ENCODE data around the gene OR51G2.

OR51G2 gene

DNA sequence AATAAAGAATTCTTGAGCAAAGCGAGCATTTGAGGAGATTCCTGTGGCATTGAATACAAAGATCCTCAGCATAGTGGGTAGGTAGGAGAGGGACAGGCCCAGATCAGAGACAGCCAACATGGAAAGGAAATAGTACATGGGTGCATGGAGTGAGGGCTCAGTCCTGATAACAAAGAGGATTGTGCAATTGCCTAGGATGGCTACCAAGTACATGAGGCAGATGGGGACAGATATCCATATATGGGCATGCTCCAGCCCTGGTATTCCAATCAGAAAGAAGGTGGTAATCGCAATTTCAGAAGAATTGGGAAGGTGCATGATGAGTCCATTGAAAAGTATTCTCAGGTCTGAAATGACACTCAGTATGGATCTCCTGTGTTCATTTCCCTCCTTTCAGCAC lies 28.9 kb downstream of the OR51G2 start:
- Mint-ChIP-seq H3K27me3 (no peaks in the 10 kb centered on the region), H3K4me1 (ENCODE audit: low read depth) (no peaks in the 10 kb centered on the region), H3K9me3 (no peaks in the 10 kb centered on the region), H3K36me3 (ENCODE audit: low read depth) (no peaks in the 10 kb centered on the region), H3K27ac (no peak overlapping the region), H3K4me3 (no peak overlapping the region)
- DNase-seq = no peak

- H3K9me3 Mint-ChIP-seq = no peaks in the 10 kb centered on the region
- H3K4me1 Mint-ChIP-seq (ENCODE audit: low read depth) = no peaks in the 10 kb centered on the region
- H3K27me3 Mint-ChIP-seq = no peaks in the 10 kb centered on the region
- no peak overlapping the region for H3K27ac Mint-ChIP-seq
- DNase-seq = no peak
- H3K4me3 Mint-ChIP-seq = no peak overlapping the region
- no peaks in the 10 kb centered on the region for H3K36me3 Mint-ChIP-seq (ENCODE audit: low read depth)
These were observed 31.6 kb downstream of the OR51G2 start for GRCh38 chr11:4887591-4887990.

GRCh38 chr11:4886186-4886585 lies 33.0 kb downstream of the OR51G2 start:
- no peak overlapping the region for H3K27ac Mint-ChIP-seq
- H3K27me3 Mint-ChIP-seq = no peaks in the 10 kb centered on the region
- H3K36me3 Mint-ChIP-seq (ENCODE audit: low read depth) = no peaks in the 10 kb centered on the region
- no peaks in the 10 kb centered on the region for H3K9me3 Mint-ChIP-seq
- H3K4me1 Mint-ChIP-seq (ENCODE audit: low read depth) = no peaks in the 10 kb centered on the region
- DNase-seq = no peak
- H3K4me3 Mint-ChIP-seq = no peak overlapping the region

DNA sequence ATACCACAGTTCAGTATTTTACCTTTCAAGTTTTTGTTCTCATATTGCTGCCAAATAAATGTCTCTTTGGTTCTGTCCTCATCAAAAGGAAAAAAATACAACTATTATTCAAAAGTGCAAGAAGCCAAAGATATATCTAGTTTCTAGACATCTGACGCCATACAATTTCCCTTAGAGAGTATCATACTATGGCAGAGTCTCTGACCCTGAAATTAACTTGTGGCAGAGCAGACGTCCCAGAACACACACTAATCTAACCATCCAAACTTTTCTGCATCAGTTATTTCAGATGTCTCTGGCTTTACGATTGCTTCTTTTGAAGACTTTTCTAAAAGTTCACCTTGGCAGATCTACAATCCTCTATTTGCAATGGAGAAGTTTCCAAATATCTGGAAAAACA lies 34.8 kb downstream of the OR51G2 start:
- no peak for DNase-seq
- H3K4me3 Mint-ChIP-seq = no peak overlapping the region
- no peaks in the 10 kb centered on the region for H3K9me3 Mint-ChIP-seq
- no peak overlapping the region for H3K27ac Mint-ChIP-seq
- H3K4me1 Mint-ChIP-seq (ENCODE audit: low read depth) = no peaks in the 10 kb centered on the region
- H3K27me3 Mint-ChIP-seq = no peaks in the 10 kb centered on the region
- no peaks in the 10 kb centered on the region for H3K36me3 Mint-ChIP-seq (ENCODE audit: low read depth)

- H3K4me1 Mint-ChIP-seq (ENCODE audit: low read depth) = no peaks in the 10 kb centered on the region
- H3K4me3 Mint-ChIP-seq = no peak overlapping the region
- H3K36me3 Mint-ChIP-seq (ENCODE audit: low read depth) = no peaks in the 10 kb centered on the region
- H3K27me3 Mint-ChIP-seq = no peaks in the 10 kb centered on the region
- no peak for DNase-seq
- no peaks in the 10 kb centered on the region for H3K9me3 Mint-ChIP-seq
- H3K27ac Mint-ChIP-seq = no peak overlapping the region
These were observed 36.6 kb downstream of the OR51G2 start for GRCh38 chr11:4882543-4882942.

DNA sequence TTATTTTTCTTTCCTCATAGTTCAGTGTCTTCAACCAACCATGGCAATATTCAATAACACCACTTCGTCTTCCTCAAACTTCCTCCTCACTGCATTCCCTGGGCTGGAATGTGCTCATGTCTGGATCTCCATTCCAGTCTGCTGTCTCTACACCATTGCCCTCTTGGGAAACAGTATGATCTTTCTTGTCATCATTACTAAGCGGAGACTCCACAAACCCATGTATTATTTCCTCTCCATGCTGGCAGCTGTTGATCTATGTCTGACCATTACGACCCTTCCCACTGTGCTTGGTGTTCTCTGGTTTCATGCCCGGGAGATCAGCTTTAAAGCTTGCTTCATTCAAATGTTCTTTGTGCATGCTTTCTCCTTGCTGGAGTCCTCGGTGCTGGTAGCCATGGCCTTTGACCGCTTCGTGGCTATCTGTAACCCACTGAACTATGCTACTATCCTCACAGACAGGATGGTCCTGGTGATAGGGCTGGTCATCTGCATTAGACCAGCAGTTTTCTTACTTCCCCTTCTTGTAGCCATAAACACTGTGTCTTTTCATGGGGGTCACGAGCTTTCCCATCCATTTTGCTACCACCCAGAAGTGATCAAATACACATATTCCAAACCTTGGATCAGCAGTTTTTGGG lies 37.2 kb downstream of the OR51G2 start, which contains the start of gene OR51T1:
TSS of gene OR51T1 (plus strand) at position 41 of the 641 bp plus-strand sequence. CDS start at position 41, 0 bp downstream.
- no peaks in the 10 kb centered on the region for H3K9me3 Mint-ChIP-seq
- H3K27ac Mint-ChIP-seq = no peak within 1 kb of the TSS
- DNase-seq = no peak
- no peaks in the 10 kb centered on the region for H3K4me1 Mint-ChIP-seq (ENCODE audit: low read depth)
- H3K27me3 Mint-ChIP-seq = no peaks in the 10 kb centered on the region
- no peaks in the 10 kb centered on the region for H3K36me3 Mint-ChIP-seq (ENCODE audit: low read depth)
- no peak within 1 kb of the TSS for H3K4me3 Mint-ChIP-seq

- Mint-ChIP-seq H3K4me3 (no peak overlapping the region), H3K4me1 (ENCODE audit: low read depth) (no peaks in the 10 kb centered on the region), H3K27ac (no peak overlapping the region), H3K36me3 (ENCODE audit: low read depth) (no peaks in the 10 kb centered on the region), H3K27me3 (no peaks in the 10 kb centered on the region), H3K9me3 (no peaks in the 10 kb centered on the region)
- no peak for DNase-seq
These were observed 38.0 kb downstream of the OR51G2 start for GRCh38 chr11:4881188-4881587.

DNA sequence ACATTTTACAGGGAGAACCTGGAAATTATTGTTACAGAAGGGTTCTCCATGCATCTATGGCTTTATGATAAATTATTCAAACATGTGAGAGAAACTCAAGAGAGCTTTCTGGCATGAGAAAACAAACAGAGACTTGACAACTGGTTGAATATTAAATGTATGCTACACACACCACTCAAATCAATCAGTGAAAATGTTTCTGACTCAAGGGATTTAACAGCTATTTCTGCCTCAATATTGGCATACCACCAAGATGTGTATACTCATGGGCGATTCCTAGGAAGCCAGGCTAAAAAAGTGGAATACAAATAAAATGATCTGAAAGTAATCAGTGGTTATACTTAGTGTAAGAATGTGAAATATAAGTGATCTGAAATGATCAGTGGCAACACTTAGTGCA lies 53.3 kb downstream of the OR51G2 start:
- DNase-seq = no peak
- H3K9me3 Mint-ChIP-seq = no peaks in the 10 kb centered on the region
- H3K4me1 Mint-ChIP-seq (ENCODE audit: low read depth) = no peaks in the 10 kb centered on the region
- H3K4me3 Mint-ChIP-seq = no peak overlapping the region
- H3K27me3 Mint-ChIP-seq = peaks cover 3% of the 10 kb centered on the region
- no peak overlapping the region for H3K27ac Mint-ChIP-seq
- no peaks in the 10 kb centered on the region for H3K36me3 Mint-ChIP-seq (ENCODE audit: low read depth)

DNA sequence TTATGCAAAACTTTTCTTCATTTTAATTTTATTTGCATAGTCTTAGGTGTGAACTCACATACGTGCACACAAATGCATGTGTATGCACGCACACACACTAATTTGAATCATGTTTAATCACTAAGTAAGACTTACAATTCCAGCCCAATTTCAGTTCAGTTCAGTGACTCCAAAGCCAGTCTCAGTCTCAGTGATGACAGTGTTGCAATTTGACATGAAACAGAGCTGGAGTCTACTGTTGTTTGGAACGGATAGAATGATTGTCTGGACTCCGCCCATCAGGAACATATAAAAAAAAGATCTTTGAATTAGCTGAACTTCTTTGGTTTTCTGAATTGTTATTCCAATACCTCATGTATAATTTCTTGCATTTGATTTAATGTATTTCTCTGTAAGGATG lies 55.3 kb downstream of the OR51G2 start:
- Mint-ChIP-seq H3K4me3 (no peak overlapping the region), H3K36me3 (ENCODE audit: low read depth) (no peaks in the 10 kb centered on the region), H3K27me3 (peaks cover 3% of the 10 kb centered on the region), H3K4me1 (ENCODE audit: low read depth) (no peaks in the 10 kb centered on the region), H3K9me3 (no peaks in the 10 kb centered on the region), H3K27ac (no peak overlapping the region)
- no peak for DNase-seq

Data from activated T-cell treated with anti-CD3 and anti-CD28 coated beads, Interleukin-2, amount 50 U/mL, for 24 hours (primary cell).